ENCODE results near the gene AGBL3. TPM values are rescaled to one million over a fixed set of nuclear protein-coding genes. Genes with fewer than 3 reads are reported as not detected.

Gene AGBL3
- total RNA-seq, 4 donors from 2014 or later, result 0.29 to 12.5 (median 5.3) TPM

Other genes starting within 250 kb of the AGBL3 start
- 1,000 to 10,000 TPM in 1 of 4 donors, 100 to 1,000 TPM in 3; 351 to 1,046 (median 551) TPM for gene CALD1, start 206.9 kb upstream of the AGBL3 start, total RNA-seq
- 10 to 100 TPM in 3 of 4 donors, 1 to 10 TPM in 1; 5.9 to 30.0 (median 17.9) TPM for gene TMEM140, start 161.6 kb downstream of the AGBL3 start, total RNA-seq
- gene CYREN, start 184.2 kb downstream of the AGBL3 start, total RNA-seq, result 10 to 100 TPM in 3 of 4 donors, 1 to 10 TPM in 1; 4.1 to 47.4 (median 27.7) TPM
- 10 to 100 TPM; 11.8 to 33.2 (median 17.1) TPM for gene WDR91, start 225.0 kb downstream of the AGBL3 start, total RNA-seq
- gene STRA8, start 247.3 kb downstream of the AGBL3 start, total RNA-seq, result not detected

All from uterus (tissue), 4 donors.